Amniotic stem cell (primary cell): ENCODE results near the gene BRSK2.
"Not testable (repeated sequence)": the region's sequence is repeated elsewhere in the genome, so short reads cannot be mapped to it uniquely, and the experiment has no call there.

Experiments used
- DNase-seq: peaks from one replicate; lab custom pipeline; 2025; lab: John Stamatoyannopoulos, UW

Gene BRSK2

GRCh38 chr11:1354125-1354938 lies 35.4 kb upstream of the BRSK2 start:
- DNase-seq: no peak

- DNase-seq: no peak
Measured at GRCh38 chr11:1356007-1356435, 33.7 kb upstream of the BRSK2 start.

- DNase-seq: no peak
Measured at GRCh38 chr11:1356478-1356960, 33.2 kb upstream of the BRSK2 start.

- DNase-seq: no peak
Measured at GRCh38 chr11:1358286-1358685, 31.4 kb upstream of the BRSK2 start.

GRCh38 chr11:1358931-1359330 lies 30.8 kb upstream of the BRSK2 start:
- DNase-seq: not testable (repeated sequence)

- no peak for DNase-seq
Measured at GRCh38 chr11:1359556-1359955, 30.2 kb upstream of the BRSK2 start.

- no peak for DNase-seq
Measured at GRCh38 chr11:1360181-1360834, 29.4 kb upstream of the BRSK2 start.

- no peak for DNase-seq
Measured at GRCh38 chr11:1360835-1361357, 28.8 kb upstream of the BRSK2 start.

- DNase-seq: no peak
Measured at GRCh38 chr11:1361882-1362281, 27.9 kb upstream of the BRSK2 start.

- no peak for DNase-seq
Measured at GRCh38 chr11:1367721-1368120, 22.0 kb upstream of the BRSK2 start.

- DNase-seq: no peak
Measured at GRCh38 chr11:1368216-1368615, 21.5 kb upstream of the BRSK2 start.

- no peak for DNase-seq
Measured at GRCh38 chr11:1368966-1369365, 20.8 kb upstream of the BRSK2 start.

GRCh38 chr11:1369371-1370005 lies 20.2 kb upstream of the BRSK2 start:
- DNase-seq: no peak

- no peak for DNase-seq
Measured at GRCh38 chr11:1370186-1371025, 19.3 kb upstream of the BRSK2 start.

GRCh38 chr11:1371026-1371325 lies 18.8 kb upstream of the BRSK2 start:
- DNase-seq: no peak

- no peak for DNase-seq
Measured at GRCh38 chr11:1371377-1371776, 18.4 kb upstream of the BRSK2 start.

GRCh38 chr11:1371836-1372465 lies 17.8 kb upstream of the BRSK2 start:
- DNase-seq: no peak

- no peak for DNase-seq
Measured at GRCh38 chr11:1372660-1373059, 17.1 kb upstream of the BRSK2 start.

GRCh38 chr11:1373536-1374214 lies 16.1 kb upstream of the BRSK2 start:
- DNase-seq: no peak

- no peak for DNase-seq
Measured at GRCh38 chr11:1375161-1375954, 14.4 kb upstream of the BRSK2 start.
